GM12878 (cell line): ENCODE measurements around the gene MSH3. TPM values are rescaled to one million over a fixed set of nuclear protein-coding genes. Genes with fewer than 3 reads are reported as not detected.

Experiments used
- ATAC-seq: fragments of 200-7000 bp; cut with Tn5 transposase; 3 replicates; pipeline ENCODE4 v1.9.1; 2020; ENCODE audit warnings: mild to moderate bottlenecking, moderate library complexity
- BruUV-seq: library from RNA; stranded (reverse); fragments of 400-500 nt; replicated peaks from 2 replicates; lab custom pipeline; 2021; lab: Mats Ljungman, UMichigan
- CTCF ChIA-PET: fragments of 300-600 bp; sonication (Branson Sonifier 250); formaldehyde crosslinking; extraction: SDS; loops from one replicate; lab custom pipeline; 2021; ENCODE audit warnings: inconsistent platforms; lab: Yijun Ruan, JAX
- POLR2A ChIA-PET: fragments of 350-600 bp; formaldehyde crosslinking; extraction: SDS; loops from one replicate; lab custom pipeline; 2021; ENCODE audit warnings: inconsistent platforms; lab: Charles Lee
- RAD21 ChIA-PET: fragments of 300-600 bp; sonication (Branson Sonifier 250); formaldehyde crosslinking; loops from one replicate; lab custom pipeline; 2023; ENCODE audit warnings: antibody characterized with exemption; ENCODE audit not compliant: unreplicated experiment; lab: Charles Lee
- SMC1A ChIA-PET: fragments of 300-600 bp; sonication (Branson Sonifier 250); formaldehyde crosslinking; loops from one replicate; lab custom pipeline; 2023; ENCODE audit not compliant: unreplicated experiment, uncharacterized antibody; lab: Charles Lee
- DNase-seq: peaks from one replicate; pipeline ENCODE4 v3.0.0-alpha.2; 2011; ENCODE audit warnings: low read depth, low spot score
- FAIRE-seq: peaks from 3 replicates; lab custom pipeline; 2011; peaks lifted over from hg19 to GRCh38; lab: Jason Lieb, UNC
- H2AFZ ChIP-seq: 2 replicates; pipeline ENCODE4 v1.6.0; 2011; ENCODE audit warnings: low read depth, low read length, control low read depth; ENCODE audit not compliant: control insufficient read depth
- H3K27ac ChIP-seq: 2 replicates; pipeline ENCODE4 v1.5.1; 2011; ENCODE audit warnings: control low read depth; ENCODE audit not compliant: control insufficient read depth, insufficient read depth
- H3K27me3 ChIP-seq, 2 experiments: replicated peaks in 1 of 2; 2 replicates each; pipeline versions ENCODE4 v1.6.0 to v1.6.1; 2011; ENCODE audit warnings: low read length in 1 of 2; ENCODE audit not compliant: control insufficient read depth in 2 of 2, insufficient read depth in 2 of 2
- H3K36me3 ChIP-seq, 2 experiments: 2 replicates each; pipeline ENCODE4 v1.5.1; 2011; ENCODE audit warnings: low read length in 1 of 2; ENCODE audit not compliant: control insufficient read depth in 2 of 2, insufficient read depth in 2 of 2
- H3K4me1 ChIP-seq: 2 replicates; pipeline ENCODE4 v1.6.1; 2011; ENCODE audit warnings: mild to moderate bottlenecking, low read length, moderate library complexity, mixed read lengths; ENCODE audit not compliant: control insufficient read depth, insufficient read depth
- H3K4me2 ChIP-seq: 2 replicates; pipeline ENCODE4 v1.6.0; 2011; ENCODE audit warnings: control low read depth; ENCODE audit not compliant: control insufficient read depth, insufficient read depth
- H3K4me3 ChIP-seq: fragments of 200-600 bp; sonication (generic); 2 replicates; pipeline ENCODE4 v1.5.1; 2016
- H3K79me2 ChIP-seq: 2 replicates; pipeline ENCODE4 v1.6.0; 2011; ENCODE audit warnings: low read length; ENCODE audit not compliant: control insufficient read depth, insufficient read depth
- H3K9ac ChIP-seq: 2 replicates; pipeline ENCODE4 v1.8.0; 2011; ENCODE audit warnings: low read length, control low read depth, mixed read lengths; ENCODE audit not compliant: control insufficient read depth, insufficient read depth
- H3K9me3 ChIP-seq: replicated peaks from 3 replicates; pipeline ENCODE4 v1.5.1; 2011; ENCODE audit warnings: mild to moderate bottlenecking, low read length; ENCODE audit not compliant: control insufficient read depth, insufficient read depth
- H4K20me1 ChIP-seq: 2 replicates; pipeline ENCODE4 v1.6.0; 2011; ENCODE audit not compliant: control insufficient read depth, insufficient read depth
- NFYB ChIP-seq: IDR thresholded peaks from 2 replicates; pipeline ENCODE4 v1.6.1; 2011; ENCODE audit warnings: low read depth, mild to moderate bottlenecking, low read length, improper control_type of control experiment, moderate library complexity; ENCODE audit not compliant: insufficient read depth
- POLR2AphosphoS2 ChIP-seq: IDR thresholded peaks from 2 replicates; pipeline ENCODE4 v1.6.1; 2011; ENCODE audit warnings: low read depth, mild to moderate bottlenecking, low read length, improper control_type of control experiment, moderate library complexity
- RB1 ChIP-seq: fragments of 450-650 bp; formaldehyde crosslinking; IDR thresholded peaks from 2 replicates; pipeline ENCODE4 v1.6.1; 2017; ENCODE audit warnings: mild to moderate bottlenecking, borderline replicate concordance
- RUNX3 ChIP-seq: IDR thresholded peaks from 2 replicates; pipeline ENCODE4 v1.6.1; 2012; ENCODE audit warnings: low read length, inconsistent platforms
- SUZ12 ChIP-seq: fragments of 200-600 bp; sonication (generic); IDR thresholded peaks from one replicate; pipeline ENCODE4 v1.6.1; 2018; ENCODE audit warnings: antibody characterized with exemption, mild to moderate bottlenecking; ENCODE audit not compliant: unreplicated experiment
- WGBS: methylation state at CpG from one replicate; pipeline ENCODE4 v1.1.6; 2016; ENCODE audit warnings: low lambda C conversion rate; ENCODE audit not compliant: insufficient replicate concordance, insufficient coverage; ENCODE audit errors: missing lambda C conversion rate; 5-methylcytosine and 5-hydroxymethylcytosine counted together
- in situ Hi-C: fragments of 300-500 bp; cut with MboI; formaldehyde crosslinking; loops from 9 replicates; pipeline ENCODE4 v1.14.3; 2018; ENCODE audit warnings: mixed read lengths
- intact Hi-C: fragments of 100-400 bp; cut with micrococcal nuclease; formaldehyde crosslinking; loops from one replicate; pipeline ENCODE4 v1.14.2; 2022; ENCODE audit not compliant: unreplicated experiment
- polyA plus RNA-seq, 11 experiments: library from polyadenylated mRNA; depleted of rRNA in 4 of 11; unstranded in 6 of 11; stranded (reverse) in 5 of 11; fragments of >200 nt; fragmentation: Nextera tagmentation in 4 of 11; fragmentation: Illumina TruSeq in 1 of 11; extraction: Ambion mirVana in 4 of 11; extraction: Trizol in 1 of 11; gene quantifications; 1 replicate in 1 of 11; 2 replicates in 10 of 11; pipeline versions ENCODE4 v1.2.1 to v1.2.3, GENCODE V29; 2011 to 2016; ENCODE audit warnings: inconsistent platforms in 2 of 11, missing spikeins in 2 of 11, low read depth in 1 of 11
- total RNA-seq, 4 experiments: library from RNA; depleted of rRNA in 3 of 4; stranded (reverse); fragments of >200 nt in 3 of 4; fragmentation: Illumina TruSeq in 1 of 4; extraction: Trizol in 1 of 4; gene quantifications; 2 replicates each; pipeline versions ENCODE4 v1.2.1 to v1.2.3, GENCODE V29; 2013 to 2021
- TF ChIP-seq, protein P1 (sequence below): fragments of 450-650 bp; IDR thresholded peaks from 2 replicates; pipeline ENCODE4 v1.6.1; 2017; ENCODE audit warnings: mild to moderate bottlenecking
- TF ChIP-seq, protein P2 (sequence below): IDR thresholded peaks from 2 replicates; pipeline ENCODE4 v1.6.1; 2012; ENCODE audit warnings: mild to moderate bottlenecking, low read depth, low read length
- TF ChIP-seq, protein P3 (sequence below): fragments of 450-650 bp; formaldehyde crosslinking; IDR thresholded peaks from 2 replicates; pipeline ENCODE4 v1.4.0; 2020; ENCODE audit warnings: mild to moderate bottlenecking, moderate library complexity

Gene MSH3
- total and polyA plus RNA-seq, 10 of the 15 experiments (the other 5 are each of a cell fraction or from before 2014, with no cell fraction given) = 4.7 to 17.5 (median 12.2) TPM

DNA sequence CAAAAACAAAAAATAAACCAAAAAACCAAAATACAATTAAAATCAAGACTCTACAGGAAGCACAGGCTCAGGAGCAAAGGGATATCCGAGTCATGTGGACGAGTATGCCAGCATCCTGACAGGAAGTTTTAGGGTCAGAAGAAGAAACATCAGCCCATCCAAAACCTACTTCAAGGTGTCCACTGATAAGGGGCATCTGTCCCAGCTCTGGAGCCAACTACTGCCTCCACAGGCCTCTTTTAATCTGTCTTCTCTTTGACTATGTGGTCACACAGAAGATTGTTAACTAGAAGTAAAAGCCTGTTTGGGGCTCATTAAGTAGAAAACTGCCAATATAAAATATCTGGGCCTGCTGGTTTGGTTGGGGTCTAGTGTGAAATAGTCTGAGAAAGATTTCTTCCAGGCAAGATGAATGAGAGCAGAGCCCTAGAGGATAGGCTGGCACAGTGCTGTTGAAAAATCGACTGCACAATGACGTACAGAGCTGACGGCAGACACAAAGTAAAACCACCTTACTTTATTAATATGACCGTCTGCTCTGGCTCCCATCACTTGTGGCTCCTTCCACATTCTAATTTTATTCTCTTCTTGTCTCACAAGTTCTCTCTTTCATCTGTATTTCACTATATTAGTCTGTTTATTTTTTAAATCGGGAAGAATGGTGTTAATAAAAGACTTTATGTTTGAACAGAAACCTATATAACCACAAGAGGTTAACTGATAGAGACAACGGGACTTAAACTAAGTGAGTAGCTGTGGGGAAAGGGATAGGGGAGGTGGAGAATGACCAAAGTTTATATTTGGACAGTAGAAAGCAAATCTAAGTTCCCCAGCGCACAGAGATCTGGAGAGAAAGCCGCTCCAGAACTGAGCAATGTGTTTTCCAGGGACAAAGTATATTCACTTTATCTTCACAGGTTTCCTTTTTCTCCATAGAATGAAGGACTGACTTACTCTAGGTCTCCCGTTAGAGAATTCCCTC lies 22.9 kb upstream of the MSH3 start (continued):
- TF ChIP-seq, protein P1, sequence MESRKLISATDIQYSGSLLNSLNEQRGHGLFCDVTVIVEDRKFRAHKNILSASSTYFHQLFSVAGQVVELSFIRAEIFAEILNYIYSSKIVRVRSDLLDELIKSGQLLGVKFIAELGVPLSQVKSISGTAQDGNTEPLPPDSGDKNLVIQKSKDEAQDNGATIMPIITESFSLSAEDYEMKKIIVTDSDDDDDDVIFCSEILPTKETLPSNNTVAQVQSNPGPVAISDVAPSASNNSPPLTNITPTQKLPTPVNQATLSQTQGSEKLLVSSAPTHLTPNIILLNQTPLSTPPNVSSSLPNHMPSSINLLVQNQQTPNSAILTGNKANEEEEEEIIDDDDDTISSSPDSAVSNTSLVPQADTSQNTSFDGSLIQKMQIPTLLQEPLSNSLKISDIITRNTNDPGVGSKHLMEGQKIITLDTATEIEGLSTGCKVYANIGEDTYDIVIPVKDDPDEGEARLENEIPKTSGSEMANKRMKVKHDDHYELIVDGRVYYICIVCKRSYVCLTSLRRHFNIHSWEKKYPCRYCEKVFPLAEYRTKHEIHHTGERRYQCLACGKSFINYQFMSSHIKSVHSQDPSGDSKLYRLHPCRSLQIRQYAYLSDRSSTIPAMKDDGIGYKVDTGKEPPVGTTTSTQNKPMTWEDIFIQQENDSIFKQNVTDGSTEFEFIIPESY = no peak

DNA sequence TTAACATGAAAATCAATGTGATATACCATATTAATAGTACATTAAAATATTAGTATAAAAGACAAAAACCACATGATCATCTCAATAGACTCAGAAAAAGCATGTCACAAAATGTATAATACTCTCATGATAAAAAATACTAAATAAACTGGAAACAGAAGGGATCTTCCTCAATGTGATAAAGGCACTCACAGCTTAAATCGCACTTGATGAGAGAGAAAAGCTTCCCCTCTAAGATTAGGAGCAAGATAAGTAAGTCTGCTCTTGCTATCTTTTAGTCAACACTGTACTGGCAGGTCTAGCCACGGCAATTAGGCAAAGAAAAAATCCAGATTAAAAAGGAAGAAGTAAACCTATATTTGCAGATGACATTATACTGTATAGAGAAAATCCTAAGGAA lies 21.8 kb upstream of the MSH3 start:
- H3K4me1 ChIP-seq = no peaks in the 10 kb centered on the region
- H4K20me1 ChIP-seq = no peaks in the 10 kb centered on the region
- H3K27me3 ChIP-seq = no peaks in the 10 kb centered on the region
- no peak overlapping the region for H3K27ac ChIP-seq
- H3K4me2 ChIP-seq = no peak overlapping the region
- RAD21 ChIA-PET = no interaction called here
- H3K79me2 ChIP-seq = no peaks in the 10 kb centered on the region
- TF ChIP-seq SUZ12 (no peak), RB1 (no peak), RUNX3 (no peak), NFYB (no peak), POLR2AphosphoS2 (no peak)
- TF ChIP-seq, protein P2, sequence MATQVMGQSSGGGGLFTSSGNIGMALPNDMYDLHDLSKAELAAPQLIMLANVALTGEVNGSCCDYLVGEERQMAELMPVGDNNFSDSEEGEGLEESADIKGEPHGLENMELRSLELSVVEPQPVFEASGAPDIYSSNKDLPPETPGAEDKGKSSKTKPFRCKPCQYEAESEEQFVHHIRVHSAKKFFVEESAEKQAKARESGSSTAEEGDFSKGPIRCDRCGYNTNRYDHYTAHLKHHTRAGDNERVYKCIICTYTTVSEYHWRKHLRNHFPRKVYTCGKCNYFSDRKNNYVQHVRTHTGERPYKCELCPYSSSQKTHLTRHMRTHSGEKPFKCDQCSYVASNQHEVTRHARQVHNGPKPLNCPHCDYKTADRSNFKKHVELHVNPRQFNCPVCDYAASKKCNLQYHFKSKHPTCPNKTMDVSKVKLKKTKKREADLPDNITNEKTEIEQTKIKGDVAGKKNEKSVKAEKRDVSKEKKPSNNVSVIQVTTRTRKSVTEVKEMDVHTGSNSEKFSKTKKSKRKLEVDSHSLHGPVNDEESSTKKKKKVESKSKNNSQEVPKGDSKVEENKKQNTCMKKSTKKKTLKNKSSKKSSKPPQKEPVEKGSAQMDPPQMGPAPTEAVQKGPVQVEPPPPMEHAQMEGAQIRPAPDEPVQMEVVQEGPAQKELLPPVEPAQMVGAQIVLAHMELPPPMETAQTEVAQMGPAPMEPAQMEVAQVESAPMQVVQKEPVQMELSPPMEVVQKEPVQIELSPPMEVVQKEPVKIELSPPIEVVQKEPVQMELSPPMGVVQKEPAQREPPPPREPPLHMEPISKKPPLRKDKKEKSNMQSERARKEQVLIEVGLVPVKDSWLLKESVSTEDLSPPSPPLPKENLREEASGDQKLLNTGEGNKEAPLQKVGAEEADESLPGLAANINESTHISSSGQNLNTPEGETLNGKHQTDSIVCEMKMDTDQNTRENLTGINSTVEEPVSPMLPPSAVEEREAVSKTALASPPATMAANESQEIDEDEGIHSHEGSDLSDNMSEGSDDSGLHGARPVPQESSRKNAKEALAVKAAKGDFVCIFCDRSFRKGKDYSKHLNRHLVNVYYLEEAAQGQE = no peak
- TF ChIP-seq, protein P3, sequence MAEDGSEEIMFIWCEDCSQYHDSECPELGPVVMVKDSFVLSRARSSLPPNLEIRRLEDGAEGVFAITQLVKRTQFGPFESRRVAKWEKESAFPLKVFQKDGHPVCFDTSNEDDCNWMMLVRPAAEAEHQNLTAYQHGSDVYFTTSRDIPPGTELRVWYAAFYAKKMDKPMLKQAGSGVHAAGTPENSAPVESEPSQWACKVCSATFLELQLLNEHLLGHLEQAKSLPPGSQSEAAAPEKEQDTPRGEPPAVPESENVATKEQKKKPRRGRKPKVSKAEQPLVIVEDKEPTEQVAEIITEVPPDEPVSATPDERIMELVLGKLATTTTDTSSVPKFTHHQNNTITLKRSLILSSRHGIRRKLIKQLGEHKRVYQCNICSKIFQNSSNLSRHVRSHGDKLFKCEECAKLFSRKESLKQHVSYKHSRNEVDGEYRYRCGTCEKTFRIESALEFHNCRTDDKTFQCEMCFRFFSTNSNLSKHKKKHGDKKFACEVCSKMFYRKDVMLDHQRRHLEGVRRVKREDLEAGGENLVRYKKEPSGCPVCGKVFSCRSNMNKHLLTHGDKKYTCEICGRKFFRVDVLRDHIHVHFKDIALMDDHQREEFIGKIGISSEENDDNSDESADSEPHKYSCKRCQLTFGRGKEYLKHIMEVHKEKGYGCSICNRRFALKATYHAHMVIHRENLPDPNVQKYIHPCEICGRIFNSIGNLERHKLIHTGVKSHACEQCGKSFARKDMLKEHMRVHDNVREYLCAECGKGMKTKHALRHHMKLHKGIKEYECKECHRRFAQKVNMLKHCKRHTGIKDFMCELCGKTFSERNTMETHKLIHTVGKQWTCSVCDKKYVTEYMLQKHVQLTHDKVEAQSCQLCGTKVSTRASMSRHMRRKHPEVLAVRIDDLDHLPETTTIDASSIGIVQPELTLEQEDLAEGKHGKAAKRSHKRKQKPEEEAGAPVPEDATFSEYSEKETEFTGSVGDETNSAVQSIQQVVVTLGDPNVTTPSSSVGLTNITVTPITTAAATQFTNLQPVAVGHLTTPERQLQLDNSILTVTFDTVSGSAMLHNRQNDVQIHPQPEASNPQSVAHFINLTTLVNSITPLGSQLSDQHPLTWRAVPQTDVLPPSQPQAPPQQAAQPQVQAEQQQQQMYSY (CRISPR knock-in tag) = no peak
- TF ChIP-seq, all 136 proteins: peak for 0
- Histone ChIP-seq H3K36me3 (peaks cover 0 to 2% of the 10 kb centered on the region in 2 experiments; a peak in 2 of 4 replicates), H3K9ac (no peak overlapping the region), H2AFZ (no peak overlapping the region), H3K9me3 (no peaks in the 10 kb centered on the region), H3K4me3 (no peak overlapping the region)
- no peak for FAIRE-seq
- no TSS peak for BruUV-seq
- DNase-seq = no peak
- intact Hi-C loops (no loop called here), in situ Hi-C loops (no loop called here)
- ATAC-seq = no peak
- ChIA-PET SMC1A (no interaction called here), CTCF (no interaction called here), POLR2A (no interaction called here)
- WGBS = 89% methylated on average over 2 of the region's 2 CpGs
